Neural cell (in vitro differentiated cells): ENCODE measurements around the gene FAM117B. TPM values are rescaled to one million over a fixed set of nuclear protein-coding genes. Genes with fewer than 3 reads are reported as not detected.

ENCODE experiments used
- H2AFZ ChIP-seq: fragments of 200-600, 300-800 bp; sonication (generic), shearing (Covaris generic); 2 replicates; pipeline ENCODE4 v1.6.0; 2014; ENCODE audit warnings: low read depth, mild to moderate bottlenecking, antibody characterized with exemption, low read length, moderate library complexity
- H3F3A ChIP-seq: fragments of 200-600 bp; shearing (Covaris generic); 2 replicates; pipeline ENCODE4 v1.6.1; 2016; ENCODE audit warnings: mild to moderate bottlenecking, moderate library complexity, mixed read lengths, antibody characterized with exemption, low read length; ENCODE audit not compliant: insufficient read depth, poor library complexity, severe bottlenecking
- H3K27ac ChIP-seq: fragments of 200-600, 300-800 bp; sonication (generic), shearing (Covaris generic); 2 replicates; pipeline ENCODE4 v1.5.1; 2014; ENCODE audit warnings: mild to moderate bottlenecking, low read length, moderate library complexity
- H3K27me3 ChIP-seq: fragments of 300-800, 200-600 bp; sonication (generic), shearing (Covaris generic); 2 replicates; pipeline ENCODE4 v1.6.0; 2014; ENCODE audit warnings: mild to moderate bottlenecking, low read depth, low read length, moderate library complexity; ENCODE audit not compliant: insufficient read depth
- H3K36me3 ChIP-seq: fragments of 300-800, 200-600 bp; sonication (generic), shearing (Covaris generic); 2 replicates; pipeline ENCODE4 v1.5.1; 2014; ENCODE audit warnings: mild to moderate bottlenecking, antibody characterized with exemption, low read length, moderate library complexity; ENCODE audit not compliant: insufficient read depth
- H3K4me2 ChIP-seq: fragments of 300-800, 200-600 bp; sonication (generic), shearing (Covaris generic); 2 replicates; pipeline ENCODE4 v1.6.0; 2014; ENCODE audit warnings: mild to moderate bottlenecking, low read length
- H3K4me3 ChIP-seq: fragments of 300-800, 200-600 bp; sonication (generic), shearing (Covaris generic); 2 replicates; pipeline ENCODE4 v1.5.1; 2014; ENCODE audit warnings: mild to moderate bottlenecking, low read length, moderate library complexity
- H3K79me2 ChIP-seq: fragments of 200-600 bp; shearing (Covaris generic); replicated peaks from 2 replicates; pipeline ENCODE4 v1.6.0; 2014; ENCODE audit warnings: mild to moderate bottlenecking, low read length, moderate library complexity; ENCODE audit not compliant: insufficient read depth
- H3K9ac ChIP-seq: fragments of 300-800, 200-600 bp; sonication (generic), shearing (Covaris generic); 2 replicates; pipeline ENCODE4 v1.6.1; 2016; ENCODE audit warnings: mild to moderate bottlenecking, low read length, mixed read lengths
- H3K9me2 ChIP-seq: fragments of 200-600 bp; shearing (Covaris generic); 2 replicates; pipeline ENCODE4 v1.6.1; 2016; ENCODE audit warnings: mild to moderate bottlenecking, low read length, mixed read lengths; ENCODE audit not compliant: insufficient read depth
- H3K9me3 ChIP-seq: fragments of 200-600, 300-800 bp; sonication (generic), shearing (Covaris generic); 2 replicates; pipeline ENCODE4 v1.6.1; 2016; ENCODE audit warnings: mild to moderate bottlenecking, mixed run types, low read length, moderate library complexity, mixed read lengths
- H4K20me1 ChIP-seq: fragments of 200-600 bp; shearing (Covaris generic); 2 replicates; pipeline ENCODE4 v1.6.1; 2016; ENCODE audit warnings: mild to moderate bottlenecking, mixed run types; ENCODE audit not compliant: insufficient read depth
- EP300 ChIP-seq: fragments of 450-650 bp; conservative IDR thresholded peaks from 2 replicates; pipeline ENCODE4 v1.6.1; 2014; ENCODE audit warnings: antibody characterized with exemption, mild to moderate bottlenecking, moderate library complexity; ENCODE audit not compliant: poor library complexity, severe bottlenecking
- EZH2 ChIP-seq: fragments of 200-600, 300-800 bp; shearing (Covaris generic), sonication (generic); IDR thresholded peaks from 2 replicates; pipeline ENCODE4 v1.6.1; 2014; ENCODE audit warnings: antibody characterized with exemption, low read length, borderline replicate concordance, mild to moderate bottlenecking; ENCODE audit not compliant: insufficient read depth, poor library complexity, severe bottlenecking
- MXI1 ChIP-seq: fragments of 450-650 bp; conservative IDR thresholded peaks from 2 replicates; pipeline ENCODE4 v1.6.1; 2014; ENCODE audit warnings: antibody characterized with exemption, mild to moderate bottlenecking; ENCODE audit not compliant: poor library complexity, severe bottlenecking
- POLR2AphosphoS5 ChIP-seq: IDR thresholded peaks from 2 replicates; pipeline ENCODE4 v1.6.1; 2012
- RAD21 ChIP-seq: fragments of 450-650 bp; conservative IDR thresholded peaks from 2 replicates; pipeline ENCODE4 v1.6.1; 2014; ENCODE audit warnings: antibody characterized with exemption, mild to moderate bottlenecking, moderate library complexity
- SMC3 ChIP-seq: fragments of 450-650 bp; conservative IDR thresholded peaks from 2 replicates; pipeline ENCODE4 v1.6.1; 2014; ENCODE audit warnings: antibody characterized with exemption, mild to moderate bottlenecking, moderate library complexity; ENCODE audit not compliant: poor library complexity
- TAF1 ChIP-seq: IDR thresholded peaks from 2 replicates; pipeline ENCODE4 v1.6.1; 2012; ENCODE audit warnings: low read depth
- polyA plus RNA-seq: library from polyadenylated mRNA; depleted of rRNA; stranded (reverse); fragments of >200 nt; gene quantifications from 2 replicates; pipeline ENCODE4 v1.2.3, GENCODE V29; 2014
- TF ChIP-seq, protein P1 (sequence below): IDR thresholded peaks from 2 replicates; pipeline ENCODE4 v1.6.1; 2012; ENCODE audit warnings: borderline replicate concordance

The FAM117B gene
- polyA plus RNA-seq, 1 donor from 2014 or later, result 32.9 TPM

DNA sequence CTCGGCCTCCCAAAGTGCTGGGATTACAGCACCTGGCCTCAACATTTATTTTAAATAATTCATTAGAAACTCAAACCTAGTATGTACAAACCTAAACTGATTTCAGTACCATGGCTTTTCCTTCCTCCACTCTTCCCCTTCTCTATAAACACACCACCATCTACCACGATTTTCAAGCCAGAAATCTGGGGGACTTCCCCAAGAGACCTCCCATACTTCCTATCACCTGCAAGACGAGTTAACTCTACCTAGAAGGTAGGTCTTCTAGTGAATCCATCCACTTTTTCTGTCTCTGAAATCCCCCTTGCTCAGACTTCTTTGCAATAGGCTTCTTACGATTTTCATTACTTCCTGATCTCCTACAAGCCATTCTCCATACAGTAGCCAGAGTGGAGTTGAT lies 7.7 kb upstream of the FAM117B start:
- Histone ChIP-seq H3K9me2 (no peaks in the 10 kb centered on the region), H3K27ac (no peak overlapping the region), H4K20me1 (no peaks in the 10 kb centered on the region), H3K79me2 (no peaks in the 10 kb centered on the region), H3K9me3 (no peaks in the 10 kb centered on the region), H3K27me3 (no peaks in the 10 kb centered on the region), H3K36me3 (no peaks in the 10 kb centered on the region), H3K4me2 (no peak overlapping the region), H2AFZ (no peak overlapping the region), H3F3A (no peaks in the 10 kb centered on the region), H3K9ac (no peak overlapping the region), H3K4me3 (no peak overlapping the region)
- TF ChIP-seq RAD21, result no peak
- no peak for TF ChIP-seq TAF1
- no peak for TF ChIP-seq EP300
- TF ChIP-seq, protein P1, sequence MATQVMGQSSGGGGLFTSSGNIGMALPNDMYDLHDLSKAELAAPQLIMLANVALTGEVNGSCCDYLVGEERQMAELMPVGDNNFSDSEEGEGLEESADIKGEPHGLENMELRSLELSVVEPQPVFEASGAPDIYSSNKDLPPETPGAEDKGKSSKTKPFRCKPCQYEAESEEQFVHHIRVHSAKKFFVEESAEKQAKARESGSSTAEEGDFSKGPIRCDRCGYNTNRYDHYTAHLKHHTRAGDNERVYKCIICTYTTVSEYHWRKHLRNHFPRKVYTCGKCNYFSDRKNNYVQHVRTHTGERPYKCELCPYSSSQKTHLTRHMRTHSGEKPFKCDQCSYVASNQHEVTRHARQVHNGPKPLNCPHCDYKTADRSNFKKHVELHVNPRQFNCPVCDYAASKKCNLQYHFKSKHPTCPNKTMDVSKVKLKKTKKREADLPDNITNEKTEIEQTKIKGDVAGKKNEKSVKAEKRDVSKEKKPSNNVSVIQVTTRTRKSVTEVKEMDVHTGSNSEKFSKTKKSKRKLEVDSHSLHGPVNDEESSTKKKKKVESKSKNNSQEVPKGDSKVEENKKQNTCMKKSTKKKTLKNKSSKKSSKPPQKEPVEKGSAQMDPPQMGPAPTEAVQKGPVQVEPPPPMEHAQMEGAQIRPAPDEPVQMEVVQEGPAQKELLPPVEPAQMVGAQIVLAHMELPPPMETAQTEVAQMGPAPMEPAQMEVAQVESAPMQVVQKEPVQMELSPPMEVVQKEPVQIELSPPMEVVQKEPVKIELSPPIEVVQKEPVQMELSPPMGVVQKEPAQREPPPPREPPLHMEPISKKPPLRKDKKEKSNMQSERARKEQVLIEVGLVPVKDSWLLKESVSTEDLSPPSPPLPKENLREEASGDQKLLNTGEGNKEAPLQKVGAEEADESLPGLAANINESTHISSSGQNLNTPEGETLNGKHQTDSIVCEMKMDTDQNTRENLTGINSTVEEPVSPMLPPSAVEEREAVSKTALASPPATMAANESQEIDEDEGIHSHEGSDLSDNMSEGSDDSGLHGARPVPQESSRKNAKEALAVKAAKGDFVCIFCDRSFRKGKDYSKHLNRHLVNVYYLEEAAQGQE, result no peak
- TF ChIP-seq EZH2, result no peak
- TF ChIP-seq POLR2AphosphoS5, result no peak
- no peak for TF ChIP-seq SMC3

DNA sequence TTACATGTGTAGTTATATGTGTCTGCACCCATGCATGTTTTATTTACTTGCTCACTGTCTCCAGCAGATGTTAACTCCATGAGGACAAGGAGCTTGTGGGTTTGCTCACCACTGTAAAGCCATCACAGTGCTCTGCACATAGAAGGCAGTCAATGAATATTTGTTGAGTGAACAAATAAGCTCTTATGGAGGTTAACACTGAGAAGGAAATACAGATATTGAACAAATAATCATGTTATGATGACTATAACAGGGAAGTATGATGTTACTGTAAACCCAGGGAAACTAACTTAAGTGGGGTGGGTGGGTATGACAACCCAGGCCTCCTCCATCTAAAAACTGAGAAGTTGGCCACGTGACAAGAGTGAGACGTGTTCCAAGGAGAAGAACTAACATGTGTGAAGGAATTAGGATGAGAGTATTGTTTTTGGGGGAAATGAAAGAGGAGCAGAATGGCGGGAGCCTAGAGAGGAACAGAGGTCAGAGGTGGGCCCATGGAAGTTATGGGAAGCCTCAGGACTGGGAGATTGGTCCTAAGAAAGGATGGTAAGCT lies 6.0 kb upstream of the FAM117B start:
- Histone ChIP-seq H4K20me1 (no peaks in the 10 kb centered on the region), H3K27me3 (no peaks in the 10 kb centered on the region), H3F3A (no peaks in the 10 kb centered on the region), H3K9me2 (no peaks in the 10 kb centered on the region), H2AFZ (no peak overlapping the region), H3K4me2 (no peak overlapping the region), H3K36me3 (no peaks in the 10 kb centered on the region), H3K27ac (no peak overlapping the region), H3K79me2 (no peaks in the 10 kb centered on the region), H3K9ac (no peak overlapping the region), H3K4me3 (no peak overlapping the region), H3K9me3 (no peaks in the 10 kb centered on the region)
- TF ChIP-seq TAF1 (no peak), MXI1 (no peak)

DNA sequence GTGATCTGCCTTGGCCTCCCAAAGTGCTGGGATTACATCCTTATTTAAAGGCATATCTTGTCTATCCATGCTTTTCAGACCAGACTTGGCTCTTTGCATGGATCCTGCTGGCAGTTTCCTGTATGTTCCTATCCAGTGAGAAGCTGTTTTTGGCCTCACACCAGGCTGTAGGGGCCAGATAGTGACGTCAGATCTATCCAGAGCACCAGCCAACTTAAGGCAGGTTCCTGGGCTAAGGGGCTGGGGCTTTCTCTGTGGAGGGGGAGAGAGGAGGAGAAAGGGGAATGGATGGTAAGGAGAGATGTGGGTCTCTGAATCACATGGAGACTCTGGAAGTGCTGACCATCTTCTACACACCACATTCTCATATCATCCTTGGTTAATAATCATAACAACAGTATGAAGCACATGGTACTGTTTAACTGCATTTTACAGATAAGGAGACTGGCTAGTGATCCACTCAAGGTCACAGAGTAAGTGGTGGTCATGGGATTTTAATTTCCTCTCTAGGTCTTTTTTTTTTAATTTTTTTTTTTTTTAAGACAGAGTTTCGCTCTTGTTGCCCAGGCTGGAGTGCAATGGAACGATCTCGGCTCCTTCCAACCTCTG lies 2.0 kb upstream of the FAM117B start:
- no peak for TF ChIP-seq POLR2AphosphoS5
- H3K9ac ChIP-seq, result no peak overlapping the region
- no peaks in the 10 kb centered on the region for H3K27me3 ChIP-seq
- H3K27ac ChIP-seq, result no peak overlapping the region
- H4K20me1 ChIP-seq, result no peaks in the 10 kb centered on the region
- no peak overlapping the region for H2AFZ ChIP-seq
- H3F3A ChIP-seq, result no peaks in the 10 kb centered on the region
- H3K36me3 ChIP-seq, result no peaks in the 10 kb centered on the region
- H3K9me2 ChIP-seq, result no peaks in the 10 kb centered on the region
- H3K79me2 ChIP-seq, result peaks cover 19% of the 10 kb centered on the region
- no peak overlapping the region for H3K4me2 ChIP-seq
- H3K4me3 ChIP-seq, result no peak overlapping the region
- H3K9me3 ChIP-seq, result no peaks in the 10 kb centered on the region
